C1 segment of cervical spinal cord (tissue), 14 donors: ENCODE measurements around the gene MVD.

Experiments
- DNase-seq, 14 donors: peaks; one replicate each; lab custom pipeline; 2025; lab: John Stamatoyannopoulos, UW

MVD gene

DNA sequence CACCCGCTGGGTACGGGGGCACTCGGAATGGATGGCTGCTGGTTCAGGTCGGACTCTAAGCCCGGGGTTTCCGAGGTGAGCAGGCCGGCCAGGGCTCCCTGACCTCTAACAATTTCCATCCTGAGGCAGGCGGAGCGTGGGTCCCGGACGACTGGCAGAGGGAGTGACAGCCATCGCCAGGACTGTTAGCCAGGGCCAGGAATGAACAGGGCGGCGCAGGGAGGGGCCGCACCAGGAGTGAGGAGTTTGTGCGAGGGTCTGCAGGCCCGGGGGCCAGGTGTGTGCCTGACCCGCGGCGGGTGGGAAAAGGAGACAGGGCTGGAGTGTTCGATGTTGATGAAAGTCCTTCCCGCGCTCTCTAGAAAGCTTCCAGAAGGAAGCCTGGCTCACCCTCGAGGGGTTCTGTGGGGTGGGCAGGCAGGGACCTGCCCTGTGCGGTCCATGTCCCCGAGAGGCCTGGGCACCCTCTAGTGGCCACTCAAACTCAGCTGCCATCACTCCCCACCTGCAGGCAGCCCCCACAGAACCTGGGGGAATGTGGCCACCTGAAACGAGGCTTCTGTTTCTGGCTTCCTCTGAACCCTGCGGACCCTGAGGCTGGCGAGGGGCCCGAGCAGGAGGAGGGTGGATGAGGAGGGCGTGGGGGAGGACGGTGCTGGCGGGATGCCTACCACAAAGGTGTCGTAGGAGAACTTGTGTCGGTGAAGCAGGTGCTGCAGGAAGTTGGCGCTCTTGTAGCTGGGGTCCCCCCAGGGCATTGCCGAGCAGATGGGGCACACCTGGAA lies 35.1 kb upstream of the MVD start:
- no peak for DNase-seq

DNA sequence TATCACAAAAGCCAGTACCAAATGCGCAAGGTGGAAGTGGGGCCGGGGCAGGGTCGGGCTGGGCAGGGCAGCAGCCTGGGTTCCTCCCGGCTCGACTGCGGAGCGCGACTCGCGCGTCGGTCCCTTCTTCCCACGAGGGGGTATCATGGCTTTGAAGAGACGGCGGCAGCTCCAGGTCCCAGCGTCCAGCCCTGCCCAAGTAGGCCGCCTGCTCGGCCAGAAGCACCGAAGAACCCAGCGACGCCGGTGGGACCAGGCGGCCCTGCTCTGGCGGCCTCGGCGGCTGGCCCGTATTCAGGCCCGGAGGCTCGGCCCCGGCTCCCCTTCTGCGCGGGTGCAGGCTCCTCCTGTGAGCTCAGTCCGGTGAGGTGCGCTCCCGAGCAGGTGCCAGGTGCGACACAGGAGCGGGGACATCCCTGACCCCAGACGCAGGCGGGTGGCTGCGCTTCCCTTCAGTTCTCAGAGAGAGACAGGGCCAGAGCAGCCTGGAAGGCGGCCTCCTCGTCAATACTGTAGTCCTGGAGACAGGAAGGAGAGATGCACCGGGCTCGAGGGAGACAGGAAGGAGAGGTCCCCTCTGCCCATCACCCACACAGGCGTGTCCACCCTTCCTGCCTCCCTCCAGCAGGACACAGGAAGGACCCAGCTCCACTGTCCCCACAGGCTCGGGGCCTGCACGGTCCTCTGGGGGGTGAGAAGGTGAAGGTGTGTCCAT lies 34.4 kb upstream of the MVD start:
- DNase-seq, result no peak

DNA sequence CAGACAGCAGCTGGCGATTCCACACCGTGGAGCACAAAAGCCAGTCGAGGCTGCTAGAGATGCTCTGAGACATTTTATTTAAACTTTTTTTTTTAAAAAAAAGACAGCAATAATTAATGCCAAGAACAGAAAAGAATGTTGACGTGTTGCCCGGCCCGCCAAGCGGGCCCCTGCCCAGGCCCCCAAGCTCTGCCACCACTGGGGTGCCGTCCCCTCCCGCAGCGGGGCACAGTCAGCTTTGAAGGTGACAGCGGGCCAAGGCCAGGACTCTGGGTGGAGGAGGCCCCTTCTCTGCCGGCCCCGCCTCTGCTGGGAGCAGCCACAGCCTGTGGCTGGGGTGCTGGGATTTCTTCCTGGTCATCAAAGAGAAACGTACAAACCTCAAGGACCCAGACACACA lies 33.5 kb upstream of the MVD start:
- no peak for DNase-seq

DNA sequence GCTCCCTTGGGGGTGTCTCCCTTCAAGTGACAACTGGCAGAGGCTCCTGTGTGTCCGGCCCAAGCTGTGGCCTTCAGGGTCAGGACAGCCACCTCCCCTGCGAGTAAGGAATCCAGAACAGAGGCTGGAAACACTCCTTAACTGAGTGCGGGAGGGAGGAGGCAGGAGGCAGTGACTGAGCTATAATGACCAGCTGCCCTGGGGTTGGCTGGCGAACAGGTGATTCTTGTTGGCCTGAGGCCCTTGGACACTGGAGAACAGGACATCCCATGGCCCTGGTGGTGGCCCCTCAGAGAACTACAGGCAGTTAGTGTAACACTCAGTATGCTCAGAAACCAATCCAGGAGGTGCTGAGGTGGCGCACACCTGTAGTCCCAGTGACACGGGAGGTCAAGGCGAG lies 32.9 kb upstream of the MVD start:
- DNase-seq, result no peak

DNA sequence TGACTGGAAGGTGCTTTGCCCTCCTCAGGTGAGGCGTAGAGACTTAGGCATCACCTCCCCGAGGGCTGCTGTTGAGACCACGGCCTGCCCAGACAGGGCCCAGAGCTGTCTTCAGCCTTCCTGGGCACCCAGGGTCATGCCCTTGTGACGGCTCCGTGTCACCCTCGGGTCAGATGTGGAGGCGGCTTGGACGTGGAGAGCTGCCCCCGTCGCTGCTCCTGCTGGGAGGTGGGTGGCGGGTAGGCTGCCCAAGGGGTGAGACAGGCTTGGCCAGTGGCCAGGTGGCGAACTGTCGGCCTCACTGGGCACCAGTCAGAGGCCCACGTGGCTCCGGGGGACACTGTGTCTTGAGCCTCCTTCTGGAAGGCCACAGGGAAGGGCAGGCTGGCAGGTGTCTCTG lies 32.3 kb upstream of the MVD start:
- DNase-seq, result no peak

DNA sequence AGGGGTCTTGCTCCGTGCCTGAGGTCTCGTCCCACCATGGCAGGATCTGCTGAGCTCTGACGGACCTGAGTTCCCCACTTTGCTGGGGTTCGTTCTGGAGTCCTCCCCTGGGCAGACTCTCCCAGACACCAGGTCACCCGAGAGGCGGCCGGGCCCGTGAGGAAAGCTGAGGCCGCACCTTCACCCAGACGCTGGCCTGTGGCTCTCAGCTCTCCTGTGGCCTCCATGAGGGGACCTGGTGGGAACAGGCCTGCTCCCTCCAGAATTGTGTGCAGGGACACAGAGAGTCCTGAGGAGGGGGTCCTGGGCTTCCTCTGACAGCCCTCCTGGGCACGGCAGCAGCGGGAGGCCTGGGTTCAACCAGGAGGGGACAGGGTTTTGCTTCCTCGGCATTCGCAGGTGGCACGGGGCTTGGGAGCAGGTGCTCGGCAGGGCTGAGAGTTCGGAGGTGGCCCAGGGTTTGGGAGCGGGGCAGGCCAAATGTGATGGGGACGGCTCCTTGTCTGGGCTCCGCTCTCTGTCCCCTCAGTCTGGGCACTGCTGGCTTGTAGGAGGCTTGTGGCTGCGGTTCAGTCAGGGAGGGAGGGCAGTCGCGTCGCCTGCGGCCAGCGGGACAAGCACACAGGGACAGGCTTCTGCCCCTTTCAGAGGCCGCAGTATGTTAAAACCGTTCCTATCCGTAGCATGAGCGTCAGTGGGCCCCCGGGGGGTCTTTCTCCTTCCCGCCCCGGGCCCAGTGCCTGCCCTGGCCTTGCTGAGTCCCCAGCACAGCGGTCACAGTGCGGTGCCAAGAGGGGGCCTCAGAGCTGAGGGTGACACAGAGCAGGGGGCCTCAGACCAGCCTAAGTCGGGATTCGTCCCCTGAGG lies 31.6 kb upstream of the MVD start:
- DNase-seq, result no peak

DNA sequence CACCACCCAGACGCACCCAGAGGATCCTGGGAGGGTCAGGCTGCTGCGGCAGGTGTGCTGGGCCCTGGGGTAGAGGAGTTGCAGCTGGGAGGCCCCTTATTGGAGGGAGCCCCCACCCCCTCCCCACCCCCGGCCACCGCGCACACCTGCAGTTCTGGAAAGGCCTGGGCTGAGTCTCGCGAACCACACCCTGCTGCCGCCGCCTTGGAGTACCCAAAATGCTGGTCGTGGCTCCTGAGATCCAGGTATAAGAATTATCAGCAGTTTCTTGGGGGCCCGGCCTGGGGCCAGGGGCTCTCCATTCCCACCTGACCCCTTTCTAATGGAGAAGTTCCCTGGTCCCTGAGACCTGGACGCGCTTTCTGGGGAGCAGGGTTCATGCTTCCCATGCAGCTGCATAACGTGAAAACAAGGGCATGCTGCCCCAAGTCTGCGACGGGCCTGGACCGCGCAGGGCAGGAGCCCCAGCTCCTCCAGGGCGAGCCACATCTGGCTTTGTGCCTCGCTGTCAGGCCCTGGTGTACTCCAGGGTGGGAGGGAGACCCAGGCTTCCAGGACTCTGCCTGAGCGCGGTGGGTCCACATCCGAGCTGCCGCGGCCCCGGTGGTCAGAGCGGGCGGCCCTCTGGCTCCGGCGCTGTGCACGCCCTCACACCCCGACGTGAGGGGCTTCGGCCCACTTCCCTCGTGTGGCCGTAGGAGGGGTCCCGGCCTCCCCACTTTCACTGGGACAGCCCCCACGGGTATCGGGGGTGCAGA lies 30.7 kb upstream of the MVD start:
- DNase-seq, result no peak

DNA sequence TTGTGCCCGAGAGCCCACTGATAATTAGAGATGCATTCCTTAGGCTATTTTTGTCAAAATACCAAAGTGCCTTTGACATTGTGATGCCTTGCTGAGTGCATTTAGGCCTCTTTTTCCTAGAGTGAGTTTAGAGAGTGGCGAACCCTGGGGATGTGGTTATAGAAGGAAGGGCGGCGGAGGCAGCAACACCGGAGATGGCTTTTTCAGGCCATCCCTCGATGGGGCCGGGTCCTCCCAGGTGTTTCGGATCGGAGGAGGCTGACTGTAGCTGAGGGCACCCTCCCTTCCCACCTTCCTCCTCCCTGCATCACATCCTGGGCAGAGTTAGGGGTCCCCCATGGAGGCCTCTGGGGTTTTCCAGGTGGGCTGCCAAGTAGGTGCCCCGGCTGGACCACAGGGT lies 30.0 kb upstream of the MVD start:
- no peak for DNase-seq

DNA sequence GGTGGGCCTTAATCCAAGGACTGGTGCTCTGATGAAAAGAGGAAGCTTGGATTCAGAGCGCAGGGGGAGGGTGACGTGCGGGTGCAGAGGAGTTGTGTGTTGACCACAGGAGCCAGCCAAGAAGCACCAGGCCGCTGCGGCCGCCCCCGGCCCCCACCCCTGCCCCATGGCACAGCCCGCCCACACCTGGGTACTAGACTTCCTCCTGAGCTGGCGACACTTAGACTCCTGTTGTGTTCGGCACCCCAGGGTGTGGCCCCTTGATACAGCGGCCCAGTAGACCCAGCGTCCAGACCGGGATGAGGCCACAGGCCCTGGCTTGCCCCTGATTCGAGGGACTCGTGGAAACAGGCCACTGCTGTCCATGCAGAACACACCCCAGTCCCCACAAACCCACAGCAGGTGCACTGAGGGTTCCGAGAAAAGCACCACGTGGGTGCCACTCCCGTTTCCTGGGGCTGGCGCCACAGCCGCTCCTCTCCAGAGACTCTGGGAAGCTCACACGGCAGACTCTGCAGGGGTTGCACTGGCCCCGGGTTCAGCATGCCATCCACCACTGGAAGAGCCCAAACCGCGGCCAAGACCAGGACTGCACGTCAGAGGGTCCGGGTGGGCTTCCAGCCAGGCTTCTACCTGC lies 29.2 kb upstream of the MVD start:
- DNase-seq, result peak in 7 of 14 donors; percentile 24 to 42 (median 38)

DNA sequence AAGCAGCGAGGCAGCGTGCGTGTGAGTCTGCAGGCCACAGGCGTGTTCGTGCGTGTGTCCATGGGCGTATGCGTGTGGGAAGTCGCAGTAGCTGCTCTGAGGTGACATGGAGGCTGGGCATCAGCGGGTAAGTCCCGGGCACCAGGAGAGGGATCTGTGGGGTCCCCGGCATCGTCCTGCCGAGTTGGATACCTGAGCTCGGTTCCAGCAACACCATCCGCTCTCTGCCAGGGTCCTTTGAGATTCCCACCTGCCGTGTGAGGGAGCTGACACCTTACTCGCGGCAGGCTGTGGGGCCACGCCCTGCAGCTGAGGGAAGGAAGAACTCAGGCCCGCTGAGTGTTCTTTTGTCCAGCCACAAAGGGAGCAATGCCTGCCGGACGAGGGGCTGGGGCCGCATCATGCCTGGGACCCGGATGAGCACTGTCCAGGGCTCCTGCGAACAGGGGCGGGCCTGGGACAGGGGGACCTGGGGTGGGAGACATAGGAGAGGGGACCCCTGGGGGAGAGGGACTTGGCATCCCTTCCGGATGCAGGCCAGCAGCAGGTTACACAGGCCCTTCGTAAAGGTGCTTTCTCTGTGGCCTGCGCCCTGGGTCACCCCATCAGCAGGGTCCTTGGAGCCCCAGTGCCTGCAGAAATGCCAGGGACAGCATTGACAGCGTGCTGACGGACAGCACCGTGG lies 28.4 kb upstream of the MVD start:
- DNase-seq, result no peak

DNA sequence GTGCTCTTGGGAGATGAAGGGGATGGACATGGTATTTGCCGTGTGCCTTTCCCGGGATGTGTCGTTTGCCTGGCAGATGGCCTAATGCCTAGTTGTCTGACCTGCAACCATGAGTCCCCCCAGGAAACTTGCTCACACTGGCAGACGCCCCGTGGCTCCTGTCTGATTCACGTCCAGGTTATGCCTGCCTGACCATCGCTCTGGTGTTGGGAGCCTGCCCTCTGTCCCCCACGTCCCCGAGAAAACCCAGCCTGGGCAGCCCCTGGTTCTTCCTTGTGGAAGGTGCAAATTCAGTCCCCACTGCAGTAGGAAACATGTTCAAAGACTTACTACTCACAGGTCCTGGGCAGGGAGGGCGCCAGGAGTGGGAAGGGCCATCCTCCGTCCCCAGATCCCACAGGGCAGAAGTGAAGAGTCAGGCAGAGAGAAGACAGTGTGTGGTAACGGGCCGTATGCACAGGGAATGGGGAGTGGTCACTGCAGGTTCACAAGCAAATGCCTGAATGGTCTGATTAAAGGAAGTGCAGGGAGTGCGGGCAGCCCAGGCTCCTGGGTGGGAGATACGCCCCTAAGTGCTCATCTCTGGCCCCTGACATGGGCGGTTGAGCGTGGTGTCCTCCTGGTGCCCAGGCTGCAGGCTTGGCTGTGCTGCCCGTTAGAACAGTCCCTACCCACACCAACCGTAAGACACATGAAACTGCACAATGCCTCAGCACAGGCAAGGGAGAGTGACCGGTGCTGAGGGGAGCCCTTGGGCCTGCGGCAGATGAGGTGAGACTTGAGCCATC lies 27.6 kb upstream of the MVD start:
- no peak for DNase-seq

DNA sequence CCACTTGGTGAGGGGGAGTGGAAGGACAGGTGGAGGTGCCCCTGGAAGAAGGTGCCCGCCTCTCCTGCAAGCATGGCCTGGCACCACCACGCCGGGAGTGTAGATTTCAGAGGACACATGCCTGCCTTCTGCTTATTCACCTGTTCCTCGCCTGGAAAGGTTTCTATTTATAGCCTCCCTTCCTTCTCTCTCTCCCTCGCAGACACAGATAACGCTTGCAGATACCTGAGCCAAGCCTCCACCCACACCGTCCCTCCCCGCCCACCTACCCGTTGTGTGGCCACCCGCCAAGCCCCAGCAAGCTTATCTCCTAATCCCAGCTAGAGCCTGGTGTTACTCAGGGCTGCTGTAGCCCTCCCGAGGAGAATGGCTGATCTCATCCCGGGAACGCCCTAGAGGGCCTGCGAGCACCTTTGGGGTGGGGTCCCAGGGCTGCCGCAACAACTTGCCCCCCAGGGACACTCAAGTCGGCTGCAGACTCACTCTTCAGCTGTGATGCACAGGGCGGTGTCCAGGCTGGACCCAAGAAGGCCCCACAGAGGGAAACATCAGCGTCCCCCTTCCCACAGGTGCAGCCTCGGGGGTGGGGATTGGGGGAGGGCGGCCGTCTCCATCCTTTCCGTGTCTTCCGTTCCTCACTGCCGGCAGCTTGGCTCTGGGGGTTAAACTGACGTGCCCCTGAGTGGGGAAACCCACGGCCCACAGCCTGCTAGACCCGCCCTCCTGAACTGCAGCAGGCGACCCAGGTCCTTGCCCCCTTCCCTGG lies 25.3 kb upstream of the MVD start:
- peak in 1 of 14 donors; percentile 84 for DNase-seq

DNA sequence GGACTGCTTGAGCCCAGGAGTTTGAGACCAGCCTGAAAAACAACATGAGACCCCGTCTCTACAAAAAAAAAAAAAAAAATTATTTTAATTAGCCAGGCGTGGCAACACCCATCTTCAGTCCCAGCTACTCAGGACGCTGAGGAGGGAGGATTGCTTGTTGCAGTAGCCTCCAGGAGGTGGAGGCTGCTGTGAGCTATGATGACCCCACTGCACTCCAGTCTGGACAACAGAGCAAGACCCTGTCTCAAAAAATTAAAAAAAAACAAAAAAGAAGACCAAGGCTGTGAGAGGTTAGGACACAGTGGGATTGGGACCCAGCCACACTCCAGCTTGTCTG lies 24.8 kb upstream of the MVD start:
- no peak for DNase-seq

DNA sequence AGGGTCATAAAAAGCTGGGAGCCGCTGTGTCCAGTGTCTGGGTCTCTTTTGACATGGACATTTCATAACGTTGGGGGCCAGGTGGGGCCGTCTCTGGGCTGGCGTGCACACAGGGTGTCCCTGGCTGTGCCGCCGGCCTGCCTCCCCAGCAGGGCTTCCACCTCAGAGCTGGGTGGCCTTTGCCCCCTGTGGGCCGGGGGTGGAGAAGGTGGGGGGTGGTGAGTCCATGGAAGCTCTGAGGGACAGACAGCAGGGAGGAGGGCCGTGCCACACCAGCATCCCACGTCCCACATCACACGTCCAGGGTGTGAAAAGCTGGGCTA lies 24.3 kb upstream of the MVD start:
- no peak for DNase-seq

DNA sequence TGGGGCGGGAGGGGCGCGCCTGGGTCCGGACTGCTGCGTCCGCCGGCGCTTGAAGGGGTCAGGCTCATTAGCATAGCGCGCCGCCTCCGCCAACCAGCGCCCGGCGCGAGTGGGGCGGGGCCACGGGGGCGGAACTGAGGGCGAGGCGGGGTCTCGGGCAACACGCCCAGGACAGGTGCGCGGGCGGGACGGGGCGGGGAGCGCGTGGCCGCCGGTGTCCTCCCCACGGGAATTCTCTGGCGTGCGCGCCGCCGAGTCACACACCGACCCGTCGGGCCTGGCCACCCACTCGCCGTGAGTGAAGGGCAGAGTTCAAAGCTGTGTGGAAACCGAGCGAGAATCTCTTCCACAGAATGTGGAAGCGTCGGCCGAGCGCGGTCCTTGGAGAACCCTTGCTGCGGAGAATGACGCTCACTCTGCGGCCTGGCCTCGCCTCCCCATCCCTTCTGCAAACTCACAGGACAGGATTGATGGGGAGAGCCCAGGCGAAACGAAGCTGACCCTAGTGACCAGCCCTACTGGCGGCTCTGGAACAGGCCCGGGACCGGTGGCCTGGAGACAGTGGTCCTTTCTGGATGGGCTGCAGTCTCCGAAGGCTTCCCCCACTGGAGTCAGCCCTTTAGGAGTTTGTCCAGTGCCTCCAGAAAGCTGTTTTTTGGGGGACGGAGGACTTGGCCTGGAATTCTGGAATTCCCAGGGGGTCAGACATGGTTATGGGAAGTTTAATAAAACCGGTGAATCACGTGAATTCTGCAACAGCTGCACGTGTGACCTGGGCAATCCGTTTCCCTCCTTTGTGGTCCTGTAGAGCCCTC lies 23.8 kb upstream of the MVD start, which contains the start of gene SNAI3:
SNAI3 (minus strand) TSS at position 69 of the 815 bp plus-strand sequence. CDS start 101 bp downstream, outside the sequence.
- peak in 9 of 14 donors; percentile 28 to 77 (median 48) for DNase-seq

DNA sequence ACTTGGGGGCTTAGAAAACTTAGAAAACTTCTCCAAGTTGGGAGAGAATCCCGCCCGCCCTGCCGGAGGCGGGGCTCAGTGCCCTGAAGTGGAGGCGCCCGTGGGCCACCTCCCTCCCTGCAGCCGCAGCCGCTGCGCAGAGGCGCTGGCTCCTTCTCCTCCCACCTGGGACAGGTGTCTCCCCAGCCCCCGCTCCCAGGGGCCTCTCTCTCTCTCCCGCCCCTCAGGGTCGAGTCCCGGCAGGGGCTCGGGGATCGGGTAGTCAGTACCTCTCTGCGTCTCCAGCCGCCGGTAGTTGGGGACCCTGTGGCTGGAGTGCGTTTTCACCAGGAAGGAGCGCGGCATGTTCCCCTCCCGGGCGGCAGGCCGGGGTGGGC lies 23.2 kb upstream of the MVD start:
- no peak for DNase-seq

DNA sequence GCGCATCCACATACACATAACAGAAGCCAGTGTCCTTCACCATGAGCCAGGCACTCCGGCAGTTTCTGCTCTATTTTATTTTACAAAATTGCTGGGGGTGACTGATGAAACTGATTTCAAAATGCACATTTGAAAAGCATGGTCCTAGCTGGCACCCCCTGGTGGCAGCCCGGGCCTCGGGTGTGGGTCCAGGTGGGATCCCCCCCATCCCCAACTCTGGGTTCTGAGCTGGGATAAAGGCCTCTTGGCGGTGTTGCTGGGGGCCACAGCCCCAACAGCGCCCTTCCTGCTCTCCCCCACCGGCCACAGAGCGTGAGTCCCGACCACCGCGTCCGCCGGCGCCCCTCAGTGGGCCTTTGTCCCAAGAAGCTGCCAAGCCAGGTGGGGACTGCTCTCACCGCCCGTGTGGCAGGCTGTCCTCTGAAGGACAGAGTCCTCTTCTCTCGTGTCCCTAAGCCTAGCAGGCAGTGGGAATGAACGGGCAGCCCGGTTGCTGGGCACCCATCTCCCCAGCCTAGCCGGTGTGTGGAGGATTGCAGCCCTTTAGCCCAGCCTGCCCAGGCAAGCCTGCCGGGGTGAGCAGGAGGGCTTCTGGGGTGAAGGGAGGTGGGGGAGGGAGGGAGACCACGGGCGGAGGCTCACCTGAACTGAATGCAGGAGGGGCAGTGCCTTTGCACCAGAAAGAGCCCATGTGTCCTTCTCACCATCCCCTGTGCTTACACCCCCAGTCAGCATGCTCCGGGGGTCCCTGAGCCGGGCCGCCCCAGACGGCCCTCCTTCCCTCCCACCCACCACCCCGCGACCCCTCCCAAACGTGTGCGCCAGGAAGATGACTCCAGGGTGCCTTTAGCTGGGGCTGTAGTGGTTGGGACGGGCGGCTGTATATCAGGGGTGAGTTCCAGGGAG lies 22.5 kb upstream of the MVD start:
- DNase-seq, result no peak
